ENCODE measurements around the gene PINLYP.
A peak's percentile ranks its signal among the peaks of the same experiment; 100 is the strongest.
"Not testable (repeated sequence)": the region's sequence is repeated elsewhere in the genome, so short reads cannot be mapped to it uniquely, and the experiment has no call there.

Gene PINLYP

GRCh38 chr19:43584484-43584883 lies 8.9 kb downstream of the PINLYP start:
- DNase-seq = no peak

GRCh38 chr19:43586346-43586745 lies 10.7 kb downstream of the PINLYP start:
- no peak for DNase-seq

GRCh38 chr19:43587029-43587428 lies 11.4 kb downstream of the PINLYP start:
- DNase-seq = not testable (repeated sequence)

GRCh38 chr19:43589277-43589676 lies 13.7 kb downstream of the PINLYP start:
- no peak for DNase-seq

- DNase-seq = no peak
Measured at GRCh38 chr19:43589678-43590077, 14.1 kb downstream of the PINLYP start.

- DNase-seq = no peak
Measured at GRCh38 chr19:43591904-43592772, 16.5 kb downstream of the PINLYP start.

- DNase-seq = no peak
Measured at GRCh38 chr19:43592800-43593350, 17.3 kb downstream of the PINLYP start.

GRCh38 chr19:43594081-43594697 lies 18.6 kb downstream of the PINLYP start:
- DNase-seq = no peak

- peak; percentile 72 for DNase-seq
Measured at GRCh38 chr19:43594710-43595604, 19.4 kb downstream of the PINLYP start.

- DNase-seq = no peak
Measured at GRCh38 chr19:43595605-43595998, 20.0 kb downstream of the PINLYP start.

GRCh38 chr19:43595999-43596841 lies 20.6 kb downstream of the PINLYP start, which contains the start of the genes IRGQ and ZNF576:
Gene IRGQ (minus strand): TSS chr19:43596134. CDS start chr19:43595338, 796 bp downstream.
Gene ZNF576 (plus strand): TSS chr19:43596595. CDS start chr19:43597109, 514 bp downstream.
- DNase-seq = peak; percentile 99

- no peak for DNase-seq
Measured at GRCh38 chr19:43596842-43597461, 21.4 kb downstream of the PINLYP start.

GRCh38 chr19:43597876-43598275 lies 22.3 kb downstream of the PINLYP start:
- no peak for DNase-seq

- DNase-seq = no peak
Measured at GRCh38 chr19:43598445-43599240, 23.0 kb downstream of the PINLYP start.

GRCh38 chr19:43599635-43600295 lies 24.2 kb downstream of the PINLYP start:
- no peak for DNase-seq

GRCh38 chr19:43600326-43600725 lies 24.7 kb downstream of the PINLYP start:
- not testable (repeated sequence) for DNase-seq

- no peak for DNase-seq
Measured at GRCh38 chr19:43605875-43606568, 30.4 kb downstream of the PINLYP start.

- DNase-seq = no peak
Measured at GRCh38 chr19:43606569-43607229, 31.1 kb downstream of the PINLYP start.
